IPS-18a (cell line): ENCODE measurements around the gene CDK6.
"Not testable (repeated sequence)": the region's sequence is repeated elsewhere in the genome, so short reads cannot be mapped to it uniquely, and the experiment has no call there.

Experiments used
- H3K27ac ChIP-seq: one replicate; pipeline ENCODE4 v1.5.1; 2013; ENCODE audit warnings: low read length
- H3K27me3 ChIP-seq: one replicate; pipeline ENCODE4 v1.6.1; 2013; ENCODE audit warnings: mild to moderate bottlenecking, low read length; ENCODE audit not compliant: control insufficient read depth, insufficient read depth
- H3K36me3 ChIP-seq: one replicate; pipeline ENCODE4 v1.6.1; 2013; ENCODE audit warnings: low read depth, low read length; ENCODE audit not compliant: control insufficient read depth
- H3K4me1 ChIP-seq: one replicate; pipeline ENCODE4 v1.6.1; 2013; ENCODE audit warnings: low read depth, low read length; ENCODE audit not compliant: control insufficient read depth
- H3K4me3 ChIP-seq: one replicate; pipeline ENCODE4 v1.5.1; 2013; ENCODE audit warnings: low read length
- H3K9ac ChIP-seq: one replicate; pipeline ENCODE4 v1.6.1; 2013; ENCODE audit warnings: mild to moderate bottlenecking, low read length, moderate library complexity
- H3K9me3 ChIP-seq: one replicate; pipeline ENCODE4 v1.6.1; 2013; ENCODE audit warnings: low read depth, low read length; ENCODE audit not compliant: control insufficient read depth

The CDK6 gene

GRCh38 chr7:92766461-92767003, 69.8 kb downstream of the CDK6 start:
- Histone ChIP-seq H3K27ac (no peak overlapping the region), H3K27me3 (no peaks in the 10 kb centered on the region), H3K9me3 (no peaks in the 10 kb centered on the region), H3K4me1 (peaks cover 75% of the 10 kb centered on the region), H3K4me3 (no peak overlapping the region), H3K36me3 (no peaks in the 10 kb centered on the region), H3K9ac (no peak overlapping the region)

- Histone ChIP-seq H3K27ac (no peak overlapping the region), H3K9me3 (no peaks in the 10 kb centered on the region), H3K36me3 (no peaks in the 10 kb centered on the region), H3K4me3 (no peak overlapping the region), H3K4me1 (peaks cover 75% of the 10 kb centered on the region), H3K9ac (no peak overlapping the region), H3K27me3 (no peaks in the 10 kb centered on the region)
Observed at GRCh38 chr7:92765725-92766124, 70.6 kb downstream of the CDK6 start.

- H3K27me3 ChIP-seq: no peaks in the 10 kb centered on the region
- H3K27ac ChIP-seq: peak overlapping the region; percentile 70
- H3K4me1 ChIP-seq: peaks cover 63% of the 10 kb centered on the region
- no peaks in the 10 kb centered on the region for H3K9me3 ChIP-seq
- H3K4me3 ChIP-seq: peak overlapping the region; percentile 34
- H3K9ac ChIP-seq: peak overlapping the region; percentile 41
- no peaks in the 10 kb centered on the region for H3K36me3 ChIP-seq
Observed at GRCh38 chr7:92763636-92764423, 72.5 kb downstream of the CDK6 start.

GRCh38 chr7:92762851-92763250, 73.5 kb downstream of the CDK6 start:
- Histone ChIP-seq H3K27ac (peak overlapping the region; percentile 34), H3K4me3 (no peak overlapping the region), H3K9me3 (no peaks in the 10 kb centered on the region), H3K9ac (no peak overlapping the region), H3K4me1 (peaks cover 57% of the 10 kb centered on the region), H3K36me3 (no peaks in the 10 kb centered on the region), H3K27me3 (no peaks in the 10 kb centered on the region)

GRCh38 chr7:92761391-92762097, 74.8 kb downstream of the CDK6 start:
- Histone ChIP-seq H3K27ac (peak overlapping the region; percentile 12), H3K27me3 (no peaks in the 10 kb centered on the region), H3K9ac (no peak overlapping the region), H3K4me1 (peaks cover 46% of the 10 kb centered on the region), H3K36me3 (no peaks in the 10 kb centered on the region), H3K9me3 (no peaks in the 10 kb centered on the region), H3K4me3 (no peak overlapping the region)

- no peak overlapping the region for H3K27ac ChIP-seq
- peaks cover 43% of the 10 kb centered on the region for H3K4me1 ChIP-seq
- H3K9ac ChIP-seq: no peak overlapping the region
- H3K36me3 ChIP-seq: no peaks in the 10 kb centered on the region
- H3K4me3 ChIP-seq: no peak overlapping the region
- H3K27me3 ChIP-seq: no peaks in the 10 kb centered on the region
- H3K9me3 ChIP-seq: no peaks in the 10 kb centered on the region
Observed at GRCh38 chr7:92758796-92759431, 77.5 kb downstream of the CDK6 start.

GRCh38 chr7:92757311-92757910, 79.0 kb downstream of the CDK6 start:
- H3K4me3 ChIP-seq, H3K27ac ChIP-seq, H3K9me3 ChIP-seq, H3K27me3 ChIP-seq, H3K9ac ChIP-seq, H3K36me3 ChIP-seq: not testable (repeated sequence)
- peaks cover 33% of the 10 kb centered on the region for H3K4me1 ChIP-seq

GRCh38 chr7:92755680-92756079, 80.7 kb downstream of the CDK6 start:
- no peak overlapping the region for H3K9ac ChIP-seq
- H3K4me3 ChIP-seq: no peak overlapping the region
- H3K4me1 ChIP-seq: peaks cover 39% of the 10 kb centered on the region
- no peaks in the 10 kb centered on the region for H3K36me3 ChIP-seq
- H3K27me3 ChIP-seq: no peaks in the 10 kb centered on the region
- no peaks in the 10 kb centered on the region for H3K9me3 ChIP-seq
- H3K27ac ChIP-seq: no peak overlapping the region

- no peaks in the 10 kb centered on the region for H3K27me3 ChIP-seq
- H3K9me3 ChIP-seq: no peaks in the 10 kb centered on the region
- H3K4me1 ChIP-seq: peaks cover 46% of the 10 kb centered on the region
- no peak overlapping the region for H3K27ac ChIP-seq
- H3K9ac ChIP-seq: no peak overlapping the region
- H3K36me3 ChIP-seq: no peaks in the 10 kb centered on the region
- no peak overlapping the region for H3K4me3 ChIP-seq
Observed at GRCh38 chr7:92754919-92755581, 81.3 kb downstream of the CDK6 start.

GRCh38 chr7:92753614-92754013, 82.8 kb downstream of the CDK6 start:
- no peak overlapping the region for H3K27ac ChIP-seq

More at GRCh38 chr7:92753614-92754013, 82.8 kb downstream of the CDK6 start:
- Histone ChIP-seq H3K4me3 (no peak overlapping the region), H3K36me3 (no peaks in the 10 kb centered on the region), H3K4me1 (peaks cover 39% of the 10 kb centered on the region), H3K27me3 (no peaks in the 10 kb centered on the region), H3K9me3 (no peaks in the 10 kb centered on the region), H3K9ac (no peak overlapping the region)
